ENCODE results near the gene APOBEC3C.

Gene APOBEC3C

GRCh38 chr22:38971202-38971601, 42.9 kb upstream of the APOBEC3C start:
- no peak overlapping the region for H3K4me3 ChIP-seq (ENCODE audit: severe bottlenecking)
- no peaks in the 10 kb centered on the region for H3K36me3 ChIP-seq (ENCODE audit: low read depth)
- H3K9me3 ChIP-seq (ENCODE audit: severe bottlenecking): no peaks in the 10 kb centered on the region
- H3K27ac ChIP-seq (ENCODE audit: poor library complexity, severe bottlenecking): no peak overlapping the region
- DNase-seq (ENCODE audit: low spot score): no peak
- no peak for TF ChIP-seq CTCF (IDR thresholded peaks at IDR 0.05; ENCODE audit: poor library complexity, severe bottlenecking)
- no peaks in the 10 kb centered on the region for H3K4me1 ChIP-seq (ENCODE audit: insufficient read depth, poor library complexity, severe bottlenecking)
- no peak for ATAC-seq (ENCODE audit: low read depth)
- H3K27me3 ChIP-seq (ENCODE audit: insufficient read depth, poor library complexity, severe bottlenecking): no peaks in the 10 kb centered on the region

GRCh38 chr22:38971791-38972190, 42.3 kb upstream of the APOBEC3C start:
- ATAC-seq (ENCODE audit: low read depth) (no peak), DNase-seq (ENCODE audit: low spot score) (no peak)
- H3K9me3 ChIP-seq (ENCODE audit: severe bottlenecking): no peaks in the 10 kb centered on the region
- H3K36me3 ChIP-seq (ENCODE audit: low read depth): no peaks in the 10 kb centered on the region
- H3K4me1 ChIP-seq (ENCODE audit: insufficient read depth, poor library complexity, severe bottlenecking): no peaks in the 10 kb centered on the region
- no peaks in the 10 kb centered on the region for H3K27me3 ChIP-seq (ENCODE audit: insufficient read depth, poor library complexity, severe bottlenecking)
- TF ChIP-seq CTCF (IDR thresholded peaks at IDR 0.05; ENCODE audit: poor library complexity, severe bottlenecking): no peak
- no peak overlapping the region for H3K27ac ChIP-seq (ENCODE audit: poor library complexity, severe bottlenecking)
- no peak overlapping the region for H3K4me3 ChIP-seq (ENCODE audit: severe bottlenecking)

GRCh38 chr22:38972558-38972957, 41.5 kb upstream of the APOBEC3C start:
- Histone ChIP-seq H3K9me3 (ENCODE audit: severe bottlenecking) (no peaks in the 10 kb centered on the region), H3K36me3 (ENCODE audit: low read depth) (no peaks in the 10 kb centered on the region), H3K27ac (ENCODE audit: poor library complexity, severe bottlenecking) (no peak overlapping the region), H3K27me3 (ENCODE audit: insufficient read depth, poor library complexity, severe bottlenecking) (no peaks in the 10 kb centered on the region), H3K4me3 (ENCODE audit: severe bottlenecking) (no peak overlapping the region), H3K4me1 (ENCODE audit: insufficient read depth, poor library complexity, severe bottlenecking) (no peaks in the 10 kb centered on the region)
- no peak for DNase-seq (ENCODE audit: low spot score)
- ATAC-seq (ENCODE audit: low read depth): no peak
- TF ChIP-seq CTCF (IDR thresholded peaks at IDR 0.05; ENCODE audit: poor library complexity, severe bottlenecking): no peak

GRCh38 chr22:38973289-38974169, 40.5 kb upstream of the APOBEC3C start:
- no peaks in the 10 kb centered on the region for H3K4me1 ChIP-seq (ENCODE audit: insufficient read depth, poor library complexity, severe bottlenecking)
- no peaks in the 10 kb centered on the region for H3K36me3 ChIP-seq (ENCODE audit: low read depth)
- no peak overlapping the region for H3K27ac ChIP-seq (ENCODE audit: poor library complexity, severe bottlenecking)
- no peak overlapping the region for H3K4me3 ChIP-seq (ENCODE audit: severe bottlenecking)
- DNase-seq (ENCODE audit: low spot score): no peak
- ATAC-seq (ENCODE audit: low read depth): no peak
- H3K9me3 ChIP-seq (ENCODE audit: severe bottlenecking): no peaks in the 10 kb centered on the region
- TF ChIP-seq CTCF (IDR thresholded peaks at IDR 0.05; ENCODE audit: poor library complexity, severe bottlenecking): peak; percentile 83
- H3K27me3 ChIP-seq (ENCODE audit: insufficient read depth, poor library complexity, severe bottlenecking): no peaks in the 10 kb centered on the region
